Activated CD8-positive, alpha-beta T cell treated with anti-CD3 and anti-CD28 coated beads for 36 hours (primary cell): ENCODE results near the gene LAMTOR3. TPM values are rescaled to one million over a fixed set of nuclear protein-coding genes. Genes with fewer than 3 reads are reported as not detected.

Experiments used
- ATAC-seq: fragments of 200-7000 bp; cut with Tn5 transposase; one replicate; pipeline ENCODE4 v1.10.0; 2021; ENCODE audit warnings: mild to moderate bottlenecking, moderate library complexity
- CTCF ChIA-PET: fragments of 350-600 bp; sonication (Branson Sonifier 250); formaldehyde crosslinking; loops from one replicate; lab custom pipeline; 2021; ENCODE audit warnings: antibody characterized with exemption; lab: Charles Lee
- POLR2A ChIA-PET: fragments of 350-600 bp; sonication (Branson Sonifier 250); formaldehyde crosslinking; loops from one replicate; lab custom pipeline; 2021; ENCODE audit warnings: antibody characterized with exemption; lab: Charles Lee
- DNase-seq: peaks from one replicate; pipeline ENCODE4 v3.0.0-alpha.2; 2020
- H3K27ac Mint-ChIP-seq: one replicate; pipeline ENCODE4 v1.8.0; 2021; ENCODE audit warnings: mild to moderate bottlenecking, mixed read lengths
- H3K27me3 Mint-ChIP-seq: one replicate; pipeline ENCODE4 v1.8.0; 2021; ENCODE audit warnings: mixed read lengths
- H3K36me3 Mint-ChIP-seq: one replicate; pipeline ENCODE4 v1.8.0; 2021; ENCODE audit warnings: low read depth, mixed read lengths
- H3K4me1 Mint-ChIP-seq: one replicate; pipeline ENCODE4 v1.8.0; 2021; ENCODE audit warnings: low read depth, mixed read lengths
- H3K4me3 Mint-ChIP-seq: one replicate; pipeline ENCODE4 v1.8.0; 2021; ENCODE audit warnings: mild to moderate bottlenecking, moderate library complexity, mixed read lengths
- H3K9me3 Mint-ChIP-seq: one replicate; pipeline ENCODE4 v1.8.0; 2021; ENCODE audit warnings: mixed read lengths
- CTCF ChIP-seq: fragments of 200-600 bp; IDR thresholded peaks from one replicate; pipeline ENCODE4 v1.8.0; 2022; ENCODE audit warnings: antibody characterized with exemption, mild to moderate bottlenecking
- intact Hi-C: fragments of 100-400 bp; cut with micrococcal nuclease; formaldehyde crosslinking; loops from one replicate; pipeline ENCODE4 v1.10.0; 2022
- total RNA-seq, 2 experiments: library from RNA; stranded (reverse); gene quantifications; one replicate each; pipeline ENCODE4 v1.2.3, GENCODE V29; 2021

Gene LAMTOR3
- total RNA-seq, 2 experiments from 2014 or later, result 23.2 to 23.5 TPM

- ChIA-PET CTCF (interaction anchor here (0.9 to 2.5 kb wide), 2 partner anchors 32 to 44 kb away, joined by 3 to 9 read pairs; no protein-coding TSS in a partner anchor), POLR2A (interaction anchor here (1.2 kb wide), 1 partner anchor 20 kb away, joined by 3 read pairs; no protein-coding TSS in a partner anchor)
- Mint-ChIP-seq H3K36me3 (peaks cover 20% of the 10 kb centered on the region), H3K4me1 (peaks cover 66% of the 10 kb centered on the region), H3K27me3 (no peaks in the 10 kb centered on the region), H3K27ac (no peak overlapping the region), H3K4me3 (no peak overlapping the region), H3K9me3 (no peaks in the 10 kb centered on the region)
- intact Hi-C loops, result loop anchor here (5.0 kb wide), 1 partner anchor 36 kb away; the partner anchor contains the start of gene DAPP1
- ATAC-seq, result no peak
- TF ChIP-seq CTCF, result no peak
- no peak for DNase-seq
Observed at GRCh38 chr4:99853190-99853589, 41.0 kb downstream of the LAMTOR3 start.

GRCh38 chr4:99852199-99852749 is 42.0 kb downstream of the LAMTOR3 start:
- H3K27me3 Mint-ChIP-seq, result no peaks in the 10 kb centered on the region
- CTCF ChIA-PET, result interaction anchor here (0.9 to 2.5 kb wide), 3 partner anchors 32 to 95 kb away, joined by 3 to 9 read pairs (median 3); no protein-coding TSS in a partner anchor
- H3K4me3 Mint-ChIP-seq, result peak overlapping the region; percentile 29
- H3K27ac Mint-ChIP-seq, result peak overlapping the region; percentile 90
- POLR2A ChIA-PET, result interaction anchor here (1.1 kb wide), 2 partner anchors 40 to 96 kb away, joined by 5 to 9 read pairs; no protein-coding TSS in a partner anchor
- ATAC-seq (peak; percentile 12), DNase-seq (peak; percentile 11)
- no peak for TF ChIP-seq CTCF
- intact Hi-C loops, result loop anchor here (5.0 kb wide), 1 partner anchor 35 kb away; the partner anchor contains the start of gene DAPP1
- H3K9me3 Mint-ChIP-seq, result no peaks in the 10 kb centered on the region
- H3K4me1 Mint-ChIP-seq, result peaks cover 73% of the 10 kb centered on the region
- peaks cover 20% of the 10 kb centered on the region for H3K36me3 Mint-ChIP-seq

GRCh38 chr4:99848591-99849001 is 45.6 kb downstream of the LAMTOR3 start:
- POLR2A ChIA-PET, result interaction anchor here (1.1 kb wide), 1 partner anchor 8 kb away, joined by 4 read pairs; no protein-coding TSS in a partner anchor
- ATAC-seq, result peak; percentile 40

GRCh38 chr4:99847362-99847976 is 46.8 kb downstream of the LAMTOR3 start:
- H3K36me3 Mint-ChIP-seq, result peaks cover 7% of the 10 kb centered on the region
- no peak overlapping the region for H3K4me3 Mint-ChIP-seq
- peaks cover 62% of the 10 kb centered on the region for H3K4me1 Mint-ChIP-seq
- TF ChIP-seq CTCF, result no peak
- peak; percentile 57 for ATAC-seq
- DNase-seq, result peak; percentile 46
- H3K27ac Mint-ChIP-seq, result peak overlapping the region; percentile 84
- ChIA-PET CTCF (interaction anchor here (1.0 to 1.5 kb wide), 5 partner anchors 9 to 104 kb away, joined by 3 to 6 read pairs (median 5); no protein-coding TSS in a partner anchor), POLR2A (interaction anchor here (0.6 to 1.7 kb wide), 4 partner anchors 9 to 1704 kb away, joined by 4 to 5 read pairs (median 5); partner anchors contain the start of gene STPG2)
- H3K9me3 Mint-ChIP-seq, result no peaks in the 10 kb centered on the region
- H3K27me3 Mint-ChIP-seq, result no peaks in the 10 kb centered on the region
- intact Hi-C loops, result no loop called here

More at GRCh38 chr4:99848591-99849001, 45.6 kb downstream of the LAMTOR3 start:
- CTCF ChIA-PET, result interaction anchor here (1.3 kb wide), 1 partner anchor 37 kb away, joined by 6 read pairs; no protein-coding TSS in a partner anchor
- Mint-ChIP-seq H3K27me3 (no peaks in the 10 kb centered on the region), H3K9me3 (no peaks in the 10 kb centered on the region), H3K4me1 (peaks cover 72% of the 10 kb centered on the region), H3K36me3 (peaks cover 9% of the 10 kb centered on the region), H3K4me3 (no peak overlapping the region), H3K27ac (peak overlapping the region; percentile 84)
- peak; percentile 49 for DNase-seq
- intact Hi-C loops, result no loop called here
- no peak for TF ChIP-seq CTCF
